ENCODE measurements around the gene IFT88. TPM values are rescaled to one million over a fixed set of nuclear protein-coding genes. Genes with fewer than 3 reads are reported as not detected.
A peak's percentile ranks its signal among the peaks of the same experiment; 100 is the strongest.

IFT88 gene
- total RNA-seq, 4 donors from 2014 or later: 7.9 to 47.5 (median 27.6) TPM

DNA sequence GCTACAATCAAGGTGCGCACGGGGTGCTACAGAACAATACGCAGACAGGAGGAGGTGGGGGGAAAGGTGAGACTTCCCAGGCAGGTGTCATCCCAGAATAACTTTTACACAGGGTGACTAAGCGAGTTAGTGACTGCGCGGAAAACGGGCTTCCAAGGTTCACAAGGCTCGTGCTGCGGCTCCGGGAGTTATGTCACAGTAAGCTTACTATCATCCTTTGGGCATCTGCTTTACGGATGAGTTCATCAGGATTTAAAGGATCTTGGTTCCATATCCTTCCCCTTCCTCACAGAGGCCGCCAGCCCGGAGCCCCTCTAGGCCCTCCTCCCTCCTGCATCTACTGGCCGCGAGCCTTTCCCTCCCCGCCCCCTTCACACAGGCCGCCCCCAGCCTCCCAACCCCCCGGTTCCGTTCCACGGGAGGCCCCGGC lies 474 bp upstream of the IFT88 start:
- intact Hi-C loops (cut with DNase I; ENCODE audit: low total_unique reads): no loop called here
- H3K27ac ChIP-seq: peak overlapping the region; percentile 88 to 93
- no peaks in the 10 kb centered on the region for H3K4me1 ChIP-seq
- H3K4me3 ChIP-seq: peak overlapping the region; percentile 72 to 87
- no peaks in the 10 kb centered on the region for H3K36me3 ChIP-seq
- no peaks in the 10 kb centered on the region for H3K9me3 ChIP-seq
- TF ChIP-seq POLR2A (IDR thresholded peaks at IDR 0.05) (no peak), CTCF (IDR thresholded peaks at IDR 0.05) (no peak)
- H3K27me3 ChIP-seq: no peaks in the 10 kb centered on the region
- DNase-seq: peak in 1 of 2 donors; percentile 70

GRCh38 chr13:20567881-20568528 lies 1.0 kb downstream of the IFT88 start:
- Histone ChIP-seq H3K27me3 (no peaks in the 10 kb centered on the region), H3K4me1 (no peaks in the 10 kb centered on the region), H3K9me3 (no peaks in the 10 kb centered on the region), H3K27ac (peak overlapping the region; percentile 88 to 93), H3K36me3 (no peaks in the 10 kb centered on the region), H3K4me3 (peak overlapping the region; percentile 72 to 87)
- intact Hi-C loops (cut with DNase I; ENCODE audit: low total_unique reads): no loop called here
- DNase-seq: no peak
- TF ChIP-seq POLR2A (IDR thresholded peaks at IDR 0.05) (no peak), CTCF (IDR thresholded peaks at IDR 0.05) (no peak)

- Histone ChIP-seq H3K9me3 (no peaks in the 10 kb centered on the region), H3K27me3 (no peaks in the 10 kb centered on the region), H3K36me3 (no peaks in the 10 kb centered on the region), H3K27ac (no peak overlapping the region), H3K4me3 (no peak overlapping the region), H3K4me1 (no peaks in the 10 kb centered on the region)
- intact Hi-C loops (cut with DNase I; ENCODE audit: low total_unique reads): no loop called here
- no peak for DNase-seq
- TF ChIP-seq CTCF (IDR thresholded peaks at IDR 0.05) (no peak), POLR2A (IDR thresholded peaks at IDR 0.05) (no peak)
These were observed 3.6 kb downstream of the IFT88 start for GRCh38 chr13:20570517-20570916.

GRCh38 chr13:20571676-20572075 lies 4.7 kb downstream of the IFT88 start:
- no peak overlapping the region for H3K4me3 ChIP-seq
- intact Hi-C loops (cut with DNase I; ENCODE audit: low total_unique reads): no loop called here
- no peaks in the 10 kb centered on the region for H3K4me1 ChIP-seq
- no peak for DNase-seq
- TF ChIP-seq POLR2A (IDR thresholded peaks at IDR 0.05) (no peak), CTCF (IDR thresholded peaks at IDR 0.05) (no peak)
- no peak overlapping the region for H3K27ac ChIP-seq
- no peaks in the 10 kb centered on the region for H3K27me3 ChIP-seq
- no peaks in the 10 kb centered on the region for H3K36me3 ChIP-seq
- H3K9me3 ChIP-seq: peaks cover 0 to 5% of the 10 kb centered on the region in 2 donors

- no peak for DNase-seq
- no peaks in the 10 kb centered on the region for H3K27me3 ChIP-seq
- no peak overlapping the region for H3K4me3 ChIP-seq
- TF ChIP-seq POLR2A (IDR thresholded peaks at IDR 0.05): no peak
- H3K9me3 ChIP-seq: peaks cover 0 to 7% of the 10 kb centered on the region in 2 donors
- intact Hi-C loops (cut with DNase I; ENCODE audit: low total_unique reads): no loop called here
- no peak overlapping the region for H3K27ac ChIP-seq
- no peaks in the 10 kb centered on the region for H3K4me1 ChIP-seq
- H3K36me3 ChIP-seq: no peaks in the 10 kb centered on the region
These were observed 6.2 kb downstream of the IFT88 start for GRCh38 chr13:20573186-20573585.

All from uterus (tissue), 4 donors.